SK-N-SH (cell line): ENCODE data around the gene OGFOD2. TPM values are rescaled to one million over a fixed set of nuclear protein-coding genes. Genes with fewer than 3 reads are reported as not detected.

ENCODE experiments used
- CTCF ChIA-PET: fragments of 300-600, 350-600 bp; formaldehyde crosslinking; extraction: SDS; loops from one replicate; lab custom pipeline; 2021; lab: Yijun Ruan, JAX
- POLR2A ChIA-PET: fragments of 350-600 bp; sonication (Branson Sonifier 250); formaldehyde crosslinking; extraction: SDS; loops from one replicate; lab custom pipeline; 2020; ENCODE audit warnings: antibody characterized with exemption, inconsistent platforms; lab: Yijun Ruan, JAX
- DNase-seq: peaks from one replicate; pipeline ENCODE4 v3.0.0; 2012
- H2AFZ ChIP-seq: fragments of 200-600 bp; sonication (generic); 2 replicates; pipeline ENCODE4 v1.8.1; 2016; ENCODE audit warnings: antibody characterized with exemption, mild to moderate bottlenecking, low read depth
- H3F3A ChIP-seq: fragments of 200-600 bp; sonication (generic); replicated peaks from 2 replicates; pipeline ENCODE3; 2016; ENCODE audit warnings: antibody characterized with exemption, mild to moderate bottlenecking; ENCODE audit not compliant: insufficient read depth
- H3K27ac ChIP-seq, 2 experiments: fragments of 200-500 bp in 1 of 2; fragments of 200-600 bp in 1 of 2; sonication (Bioruptor generic) in 1 of 2; sonication (generic), shearing (Covaris generic) in 1 of 2; 2 replicates each; pipeline versions ENCODE4 v1.5.1 to v1.6.1; 2014 to 2016; ENCODE audit warnings: low read depth in 2 of 2, inconsistent platforms in 1 of 2, low read length in 1 of 2, mild to moderate bottlenecking in 1 of 2, mixed read lengths in 1 of 2
- H3K27me3 ChIP-seq: fragments of 200-600 bp; sonication (generic), shearing (Covaris generic); 2 replicates; pipeline ENCODE4 v1.6.1; 2016; ENCODE audit warnings: mixed run types; ENCODE audit not compliant: insufficient read depth
- H3K36me3 ChIP-seq, 2 experiments: fragments of 200-500 bp in 1 of 2; fragments of 200-600 bp in 1 of 2; sonication (Bioruptor generic) in 1 of 2; sonication (generic) in 1 of 2; replicated peaks in 1 of 2; 2 replicates each; pipeline versions ENCODE3 to v1.5.1; 2014 to 2016; ENCODE audit warnings: low read length in 1 of 2, mild to moderate bottlenecking in 1 of 2; ENCODE audit not compliant: insufficient read depth in 2 of 2, control insufficient read depth in 1 of 2
- H3K4me1 ChIP-seq, 2 experiments: fragments of 200-500 bp in 1 of 2; fragments of 200-600 bp in 1 of 2; sonication (Bioruptor generic) in 1 of 2; sonication (generic), shearing (Covaris generic) in 1 of 2; 2 replicates each; pipeline versions ENCODE4 v1.5.1 to v1.6.1; 2014 to 2016; ENCODE audit warnings: low read depth in 1 of 2, low read length in 1 of 2, mixed run types in 1 of 2; ENCODE audit not compliant: insufficient read depth in 2 of 2, control insufficient read depth in 1 of 2
- H3K4me2 ChIP-seq: fragments of 200-600 bp; sonication (generic), shearing (Covaris generic); 2 replicates; pipeline ENCODE4 v1.6.1; 2017; ENCODE audit warnings: mixed run types
- H3K4me3 ChIP-seq, 2 experiments: fragments of 200-500 bp in 1 of 2; fragments of 200-600 bp in 1 of 2; sonication (Bioruptor generic) in 1 of 2; sonication (generic), shearing (Covaris generic) in 1 of 2; 2 replicates each; pipeline versions ENCODE4 v1.5.1 to v1.8.1; 2014 to 2016; ENCODE audit warnings: low read depth in 2 of 2, inconsistent platforms in 1 of 2, low read length in 1 of 2, mild to moderate bottlenecking in 1 of 2, mixed read lengths in 1 of 2, moderate library complexity in 1 of 2
- H3K79me2 ChIP-seq: fragments of 200-600 bp; sonication (generic); 2 replicates; pipeline ENCODE4 v1.8.1; 2017; ENCODE audit warnings: mild to moderate bottlenecking; ENCODE audit not compliant: insufficient read depth
- H3K9ac ChIP-seq: fragments of 200-600 bp; sonication (generic); 2 replicates; pipeline ENCODE4 v1.6.1; 2017; ENCODE audit warnings: mixed run types
- H3K9me2 ChIP-seq: fragments of 200-600 bp; sonication (generic); 2 replicates; pipeline ENCODE4 v1.6.1; 2017; ENCODE audit warnings: mixed run types
- H3K9me3 ChIP-seq: fragments of 200-600 bp; sonication (generic); 2 replicates; pipeline ENCODE4 v1.6.1; 2017; ENCODE audit warnings: mixed run types, mild to moderate bottlenecking, moderate library complexity
- H4K20me1 ChIP-seq: fragments of 200-600 bp; sonication (generic); 2 replicates; pipeline ENCODE4 v1.6.1; 2017; ENCODE audit warnings: mild to moderate bottlenecking, mixed run types; ENCODE audit not compliant: insufficient read depth
- ELF1 ChIP-seq: IDR thresholded peaks from 2 replicates; pipeline ENCODE4 v1.4.0; 2012
- EP300 ChIP-seq, 2 experiments: IDR thresholded peaks; 2 replicates each; pipeline versions ENCODE4 v1.4.0 to v1.6.1; 2012; ENCODE audit warnings: borderline replicate concordance in 1 of 2, low read depth in 1 of 2, low read length in 1 of 2
- EZH2phosphoT487 ChIP-seq: fragments of 200-600 bp; sonication (generic); IDR thresholded peaks from 2 replicates; pipeline ENCODE4 v1.6.1; 2017; ENCODE audit warnings: low read depth, mixed run types, mild to moderate bottlenecking, antibody characterized with exemption, moderate library complexity, borderline replicate concordance
- FOSL2 ChIP-seq: IDR thresholded peaks from 2 replicates; pipeline ENCODE4 v1.4.0; 2012; ENCODE audit warnings: low read depth, mild to moderate bottlenecking, moderate library complexity, borderline replicate concordance
- FOXJ3 ChIP-seq: sonication (generic); formaldehyde crosslinking; IDR thresholded peaks from 2 replicates; pipeline ENCODE4 v1.5.1; 2020; ENCODE audit warnings: mild to moderate bottlenecking, missing genetic modification reagents
- FOXM1 ChIP-seq: IDR thresholded peaks from 2 replicates; pipeline ENCODE4 v1.4.0; 2012; ENCODE audit warnings: low read depth, mild to moderate bottlenecking
- GABPA ChIP-seq: IDR thresholded peaks from 2 replicates; pipeline ENCODE4 v1.4.0; 2012; ENCODE audit warnings: low read depth, mild to moderate bottlenecking
- GATA2 ChIP-seq: sonication (generic); formaldehyde crosslinking; IDR thresholded peaks from 2 replicates; pipeline ENCODE4 v1.5.0; 2020; ENCODE audit warnings: mild to moderate bottlenecking, missing genetic modification reagents
- IRF3 ChIP-seq: fragments of 150-350 bp; IDR thresholded peaks from 2 replicates; pipeline ENCODE4 v1.6.1; 2016; ENCODE audit warnings: mild to moderate bottlenecking, low read depth, low read length
- MAX ChIP-seq: IDR thresholded peaks from 2 replicates; pipeline ENCODE4 v1.4.0; 2012; ENCODE audit warnings: low read depth
- NFIC ChIP-seq: IDR thresholded peaks from 2 replicates; pipeline ENCODE4 v1.4.0; 2012; ENCODE audit warnings: borderline replicate concordance
- NRF1 ChIP-seq: IDR thresholded peaks from 2 replicates; pipeline ENCODE4 v1.6.1; 2012; ENCODE audit warnings: low read depth, mild to moderate bottlenecking, low read length
- PBX3 ChIP-seq: IDR thresholded peaks from 2 replicates; pipeline ENCODE4; 2012
- POLR2AphosphoS5 ChIP-seq: IDR thresholded peaks from 2 replicates; pipeline ENCODE4 v1.6.1; 2012; ENCODE audit warnings: low read depth, low read length
- RCOR1 ChIP-seq: fragments of 150-350 bp; IDR thresholded peaks from 2 replicates; pipeline ENCODE4 v1.6.1; 2017; ENCODE audit warnings: antibody characterized with exemption, low read length
- SIN3A ChIP-seq: IDR thresholded peaks from 2 replicates; pipeline ENCODE4 v1.6.1; 2012; ENCODE audit warnings: low read depth, mild to moderate bottlenecking, low read length, moderate library complexity, borderline replicate concordance
- TAF1 ChIP-seq: IDR thresholded peaks from 2 replicates; pipeline ENCODE4 v1.6.1; 2012; ENCODE audit warnings: low read depth, mild to moderate bottlenecking, low read length, moderate library complexity, borderline replicate concordance
- TCF12 ChIP-seq: IDR thresholded peaks from 2 replicates; pipeline ENCODE4 v1.4.0; 2012
- USF1 ChIP-seq: IDR thresholded peaks from 2 replicates; pipeline ENCODE4 v1.4.0; 2012; ENCODE audit warnings: low read depth, borderline replicate concordance
- USF2 ChIP-seq: fragments of 150-350 bp; IDR thresholded peaks from 2 replicates; pipeline ENCODE4 v1.6.1; 2017; ENCODE audit warnings: antibody characterized with exemption, low read length, low read depth, borderline replicate concordance
- YY1 ChIP-seq: IDR thresholded peaks from 2 replicates; pipeline ENCODE4 v1.4.0; 2012; ENCODE audit warnings: low read depth, mild to moderate bottlenecking
- WGBS: methylation state at CpG from one replicate; pipeline ENCODE4 v1.1.6; 2017; ENCODE audit warnings: low lambda C conversion rate; 5-methylcytosine and 5-hydroxymethylcytosine counted together
- polyA plus RNA-seq, 3 experiments: library from polyadenylated mRNA; depleted of rRNA; stranded (reverse); fragments of >200 nt; gene quantifications; 2 replicates each; pipeline ENCODE4 v1.2.3, GENCODE V29; 2012

The OGFOD2 gene
- polyA plus RNA-seq, 1 of the 3 experiments (the other 2 are of a cell fraction): 22.0 TPM

GRCh38 chr12:123019841-123020138 lies 44.7 kb downstream of the OGFOD2 start:
- Histone ChIP-seq H3K27me3 (no peaks in the 10 kb centered on the region), H3K4me3 (no peak overlapping the region), H3K4me2 (no peak overlapping the region), H3K9me2 (no peaks in the 10 kb centered on the region), H4K20me1 (no peaks in the 10 kb centered on the region), H3K36me3 (peaks cover 0 to 3% of the 10 kb centered on the region in 2 experiments), H3K9ac (no peak overlapping the region), H3F3A (peaks cover 10% of the 10 kb centered on the region), H3K27ac (no peak overlapping the region), H3K4me1 (peaks cover 0 to 2% of the 10 kb centered on the region in 2 experiments; a peak in 1 of 4 replicates), H2AFZ (no peak overlapping the region), H3K79me2 (no peaks in the 10 kb centered on the region), H3K9me3 (no peaks in the 10 kb centered on the region)
- CTCF ChIA-PET: no interaction called here
- WGBS: 100% methylated on average over 2 of the region's 2 CpGs
- no peak for DNase-seq
- POLR2A ChIA-PET: no interaction called here
- TF ChIP-seq RCOR1: no peak
- no peak for TF ChIP-seq ELF1
- no peak for TF ChIP-seq MAX
- TF ChIP-seq YY1: no peak
- TF ChIP-seq NRF1: no peak
- no peak for TF ChIP-seq NFIC
- no peak for TF ChIP-seq IRF3
- TF ChIP-seq EP300 (IDR thresholded peaks at IDR 0.05; ENCODE audit: borderline replicate concordance in 1 of 2, low read depth in 1 of 2, low read length in 1 of 2): no peak
- no peak for TF ChIP-seq FOXJ3 (CRISPR knock-in tag)
- no peak for TF ChIP-seq FOXM1
- no peak for TF ChIP-seq SIN3A
- TF ChIP-seq USF2: no peak

GRCh38 chr12:123021688-123022604 lies 46.9 kb downstream of the OGFOD2 start:
- H3F3A ChIP-seq: peaks cover 4% of the 10 kb centered on the region
- no peak overlapping the region for H3K4me2 ChIP-seq
- no peaks in the 10 kb centered on the region for H4K20me1 ChIP-seq
- ChIA-PET POLR2A (no interaction called here), CTCF (interaction anchor here (1.2 kb wide), 2 partner anchors 21 to 25 kb away, joined by 3 to 4 read pairs; no protein-coding TSS in a partner anchor)
- no peak overlapping the region for H3K4me3 ChIP-seq
- no peak overlapping the region for H3K27ac ChIP-seq
- H3K4me1 ChIP-seq: peaks cover 0 to 2% of the 10 kb centered on the region in 2 experiments; a peak in 1 of 4 replicates
- no peaks in the 10 kb centered on the region for H3K36me3 ChIP-seq
- H3K9me3 ChIP-seq: no peaks in the 10 kb centered on the region
- no peak for DNase-seq
- H3K79me2 ChIP-seq: no peaks in the 10 kb centered on the region
- no peak overlapping the region for H3K9ac ChIP-seq
- no peaks in the 10 kb centered on the region for H3K27me3 ChIP-seq
- H2AFZ ChIP-seq: no peak overlapping the region
- WGBS: 95% methylated on average over 17 of the region's 18 CpGs
- no peaks in the 10 kb centered on the region for H3K9me2 ChIP-seq
- no peak for TF ChIP-seq FOSL2
- no peak for TF ChIP-seq POLR2AphosphoS5
- TF ChIP-seq USF1: no peak
- no peak for TF ChIP-seq GATA2 (CRISPR knock-in tag)
- no peak for TF ChIP-seq USF2
- no peak for TF ChIP-seq TAF1
- no peak for TF ChIP-seq EZH2phosphoT487
- no peak for TF ChIP-seq TCF12
- TF ChIP-seq PBX3: no peak
- no peak for TF ChIP-seq SIN3A
- no peak for TF ChIP-seq GABPA
